HG03159 (cell line): ENCODE results near the gene ERH.
"Not testable (repeated sequence)": the region's sequence is repeated elsewhere in the genome, so short reads cannot be mapped to it uniquely, and the experiment has no call there.

ENCODE experiments used
- ATAC-seq: cut with Tn5 transposase; IDR thresholded peaks from one replicate; pipeline ENCODE4 v1.9.1; 2021; ENCODE audit warnings: mild to moderate bottlenecking, moderate library complexity; ENCODE audit not compliant: unreplicated experiment

Gene ERH

DNA sequence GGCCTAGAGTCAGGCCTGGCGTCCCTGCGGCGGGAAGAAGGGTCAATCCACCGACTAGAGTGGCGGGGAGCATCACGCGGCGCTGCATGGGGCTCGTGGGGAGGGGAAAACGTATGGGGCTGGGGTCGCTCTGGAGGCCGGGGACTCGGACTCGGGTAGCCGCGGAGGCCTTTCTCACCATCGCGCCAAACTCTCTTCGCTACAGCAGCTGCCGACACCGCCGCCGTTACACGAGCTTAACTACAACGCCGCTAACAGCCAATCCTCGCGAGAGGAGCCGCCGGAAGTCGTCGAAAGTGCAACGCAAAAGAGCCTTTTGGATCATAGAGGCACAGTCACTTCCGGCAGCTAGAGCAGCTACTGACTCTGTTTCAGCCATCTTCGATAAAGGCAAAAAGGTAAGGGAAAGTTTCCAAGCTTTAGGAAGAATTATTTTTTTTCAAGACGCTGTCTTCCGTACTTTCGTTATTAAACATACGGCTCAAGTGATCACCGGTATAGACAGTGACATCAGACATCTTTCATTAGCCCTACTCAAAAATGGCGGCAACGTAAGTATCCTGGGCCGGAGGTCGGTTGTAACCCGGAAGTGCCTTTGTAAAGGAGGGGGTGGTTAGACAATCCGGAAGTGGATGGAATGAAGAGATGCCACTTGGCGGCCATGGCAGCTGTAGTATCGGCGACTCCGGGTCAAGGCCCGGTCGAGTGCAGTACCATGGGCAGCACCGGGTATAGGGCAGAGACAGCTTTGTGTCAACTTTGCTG, at the start of gene ERH, which contains the start of gene SLC39A9:
Gene ERH (minus strand): TSS at position 247 of the 765 bp plus-strand sequence. CDS start 66 bp downstream, at position 181.
Gene SLC39A9 (plus strand): TSS at position 640 of the 765 bp plus-strand sequence. CDS start 678 bp downstream, outside the sequence.
- peak; percentile 83 for ATAC-seq

GRCh38 chr14:69443296-69443805, 45.3 kb upstream of the ERH start:
- no peak for ATAC-seq

DNA sequence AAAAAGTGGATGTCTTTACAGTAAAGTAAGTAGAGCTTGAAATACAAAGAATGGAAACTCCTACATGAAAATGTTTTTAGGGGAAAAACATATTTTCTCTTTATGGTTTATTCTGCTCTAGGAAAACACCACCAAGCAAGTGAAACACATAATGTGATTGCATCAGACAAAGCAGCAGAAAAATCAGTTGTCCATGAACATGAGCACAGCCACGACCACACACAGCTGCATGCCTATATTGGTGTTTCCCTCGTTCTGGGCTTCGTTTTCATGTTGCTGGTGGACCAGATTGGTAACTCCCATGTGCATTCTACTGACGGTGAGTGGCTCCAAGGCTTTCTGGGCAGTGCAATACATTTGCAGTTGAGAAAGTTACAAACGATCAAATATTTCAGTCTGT, 43.8 kb upstream of the ERH start:
- no peak for ATAC-seq

- no peak for ATAC-seq
Observed at GRCh38 chr14:69439521-69440270, 41.6 kb upstream of the ERH start.

DNA sequence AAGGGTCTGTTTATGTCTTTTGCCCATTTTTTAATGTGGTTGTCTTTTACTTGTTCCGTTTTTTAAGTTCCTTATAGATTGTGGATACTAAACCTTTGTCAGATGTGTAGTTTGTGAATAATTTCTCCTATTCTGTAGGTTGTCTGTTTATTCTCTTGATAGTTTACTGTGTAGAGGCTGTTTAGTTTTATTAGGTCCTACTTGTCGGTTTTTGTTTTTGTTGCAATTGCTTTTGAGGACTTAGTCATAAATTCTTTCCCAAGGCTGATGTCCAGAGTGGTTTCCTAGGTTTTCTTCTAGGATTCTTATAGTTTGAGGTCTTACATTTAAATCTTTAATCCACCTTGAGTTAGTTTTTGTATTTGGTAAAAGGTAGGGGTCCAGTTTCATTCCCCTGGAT, 34.3 kb upstream of the ERH start:
- ATAC-seq, result no peak

DNA sequence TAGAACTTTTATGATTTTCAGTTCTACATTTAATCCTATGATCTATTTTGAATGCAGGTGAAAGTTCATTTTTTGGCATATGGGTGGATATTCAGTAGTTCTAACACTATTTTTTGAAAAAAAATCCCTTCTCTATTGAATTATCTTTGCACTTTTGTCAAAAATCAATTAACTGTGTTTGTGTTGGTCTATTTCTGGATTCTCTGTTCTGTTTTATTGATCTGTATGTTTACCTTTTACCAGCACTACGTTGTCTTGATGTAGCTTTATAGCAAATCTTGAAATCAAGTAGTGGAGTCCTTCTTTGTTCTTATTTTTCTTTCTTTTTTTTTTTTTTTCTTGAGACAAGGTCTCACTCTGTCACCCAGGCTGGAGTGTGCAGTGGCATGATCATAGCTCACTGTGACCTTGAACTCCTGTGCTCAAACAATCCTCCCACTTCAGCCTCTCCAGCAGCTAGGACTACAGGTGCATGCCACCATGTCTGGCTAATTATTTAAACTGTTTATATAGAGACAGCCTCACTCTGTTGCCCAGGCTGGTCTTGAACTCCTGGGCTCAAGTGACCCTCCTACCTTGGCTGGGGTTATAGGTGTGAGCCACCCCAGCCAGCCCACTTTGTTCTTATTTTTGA, 32.3 kb upstream of the ERH start:
- no peak for ATAC-seq

- no peak for ATAC-seq
Observed at GRCh38 chr14:69429643-69430042, 31.5 kb upstream of the ERH start.

- ATAC-seq, result no peak
Observed at GRCh38 chr14:69428289-69428998, 30.3 kb upstream of the ERH start.

- no peak for ATAC-seq
Observed at GRCh38 chr14:69427596-69427995, 29.5 kb upstream of the ERH start.

GRCh38 chr14:69424149-69424923, 26.2 kb upstream of the ERH start:
- ATAC-seq, result no peak

- no peak for ATAC-seq
Observed at GRCh38 chr14:69423279-69423678, 25.2 kb upstream of the ERH start.

GRCh38 chr14:69416087-69416486, 18.0 kb upstream of the ERH start:
- ATAC-seq, result not testable (repeated sequence)

DNA sequence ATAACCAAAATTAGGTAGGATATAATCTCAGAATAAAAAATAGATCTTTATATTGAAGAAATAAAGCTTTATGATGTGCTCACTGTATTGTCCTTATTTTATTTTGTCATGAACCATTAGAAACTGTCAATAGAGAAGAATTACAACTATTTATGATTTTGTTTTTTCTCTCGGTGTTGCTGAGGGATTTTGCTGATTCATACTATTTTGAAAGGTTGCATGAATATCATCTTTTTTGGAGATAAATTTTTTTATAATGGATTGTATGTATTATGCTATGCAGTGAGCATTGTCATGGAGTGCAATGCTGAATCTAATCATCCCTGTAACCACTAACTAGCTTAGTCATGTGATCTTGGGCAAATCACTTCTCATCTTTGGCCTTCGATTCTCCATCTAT, 15.4 kb upstream of the ERH start:
- no peak for ATAC-seq

- ATAC-seq, result no peak
Observed at GRCh38 chr14:69408331-69408960, 10.3 kb upstream of the ERH start.

- ATAC-seq, result no peak
Observed at GRCh38 chr14:69405762-69406161, 7.7 kb upstream of the ERH start.

- ATAC-seq, result no peak
Observed at GRCh38 chr14:69404883-69405282, 6.8 kb upstream of the ERH start.

DNA sequence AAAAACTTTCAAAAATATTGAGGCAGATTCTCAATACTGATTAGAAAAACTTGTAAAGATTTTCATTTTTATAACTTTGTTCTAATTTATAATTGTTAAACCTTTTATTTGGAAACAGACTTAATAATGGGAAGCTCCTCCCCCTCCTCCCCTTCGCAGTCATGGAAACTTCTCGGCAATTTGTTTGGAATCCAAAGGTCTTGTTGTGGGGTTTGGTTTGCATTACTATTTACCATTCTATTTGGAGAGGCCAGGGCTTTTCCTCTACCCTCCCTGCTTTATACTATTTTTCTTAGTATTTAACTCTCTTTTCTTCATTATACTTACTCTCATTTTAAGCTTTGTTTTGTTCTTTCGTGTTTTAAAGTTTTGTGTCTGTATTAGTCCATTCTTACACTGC, 6.4 kb upstream of the ERH start:
- no peak for ATAC-seq

DNA sequence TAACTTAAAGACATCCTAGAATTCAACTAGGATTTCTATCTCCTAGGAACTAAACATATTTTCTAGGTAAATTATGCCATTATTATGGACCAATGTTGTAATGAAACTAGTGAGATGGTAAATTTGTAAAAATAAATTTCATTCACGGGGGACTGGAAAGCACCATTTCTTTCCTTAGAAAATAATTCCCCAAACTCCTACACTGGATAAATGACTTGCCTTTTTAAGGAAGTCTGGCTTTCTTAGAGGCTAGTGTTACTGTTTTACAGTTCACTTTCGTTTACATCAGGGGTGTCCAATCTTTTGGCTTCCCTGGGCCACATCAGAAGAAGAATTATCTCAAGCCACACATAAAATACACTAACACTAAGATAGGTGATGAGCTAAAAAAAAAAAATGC, 3.7 kb upstream of the ERH start:
- no peak for ATAC-seq

DNA sequence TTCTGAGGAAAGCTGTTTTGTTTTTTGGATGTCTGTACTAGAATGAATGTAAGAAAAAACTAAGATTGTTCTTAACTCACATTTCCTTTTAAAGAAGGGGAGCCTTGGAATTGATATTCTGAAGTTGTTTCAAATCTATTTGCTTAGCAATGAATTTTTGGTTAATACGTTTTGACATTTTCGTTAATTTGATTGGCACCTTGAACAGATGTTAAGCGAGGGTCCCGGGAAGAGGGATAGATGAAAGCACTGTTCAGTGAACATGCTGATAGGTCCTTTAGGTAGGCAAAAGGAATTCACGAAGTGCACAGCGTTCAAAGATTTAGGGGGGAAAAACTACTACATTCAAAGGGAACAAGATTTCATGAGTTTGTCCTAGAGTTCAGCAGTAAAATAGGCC, 2.1 kb upstream of the ERH start:
- no peak for ATAC-seq

GRCh38 chr14:69399750-69400149, 1.7 kb upstream of the ERH start:
- ATAC-seq, result no peak
